Spinal cord (tissue), 4 donors: ENCODE results near the gene ANKRD39. TPM values are rescaled to one million over a fixed set of nuclear protein-coding genes. Genes with fewer than 3 reads are reported as not detected.

Source experiments
- polyA plus RNA-seq, 2 donors: library from polyadenylated mRNA; unstranded; fragments of 120-200 nt; gene quantifications; one replicate each; pipeline ENCODE4 v1.2.1, GENCODE V29; 2013; ENCODE audit not compliant: insufficient read length in 2 of 2
- small RNA-seq: library from RNA; depleted of rRNA; stranded (forward); fragments of <200 nt; gene quantifications from one replicate; pipeline ENCODE3, GENCODE V24; 2014; ENCODE audit warnings: low replicate concordance
- total RNA-seq, 2 donors: library from RNA; depleted of rRNA in 1 of 2; stranded (reverse); fragments of 120-200 nt in 1 of 2; fragments of >200 nt in 1 of 2; gene quantifications; one replicate each; pipeline versions ENCODE4 v1.2.3 to v1.2.4, GENCODE V29; 2013 to 2014

The ANKRD39 gene
- total and polyA plus RNA-seq, 4 donors, result 7.6 to 27.6 (median 18.3) TPM

Small RNA genes lying within 50 kb of the gene (small RNA-seq; reads per million reads assigned to genes)
- 0.12 reads per million for gene MIR3127

Other genes starting within 250 kb of the ANKRD39 start
- gene KANSL3, start 219.7 kb downstream of the ANKRD39 start, total RNA-seq, result 10 to 100 TPM; 31.2 to 43.6 TPM
- 10 to 100 TPM; 35.4 to 44.4 TPM for gene KANSL3, start 219.7 kb downstream of the ANKRD39 start, polyA plus RNA-seq
- under 1 TPM; 0.30 to 0.66 TPM for gene FER1L5, start 215.3 kb downstream of the ANKRD39 start, total RNA-seq
- under 1 TPM; 0.27 to 0.57 TPM for gene FER1L5, start 215.3 kb downstream of the ANKRD39 start, polyA plus RNA-seq
- 10 to 100 TPM; 29.7 to 34.0 TPM for gene LMAN2L, start 118.0 kb downstream of the ANKRD39 start, total RNA-seq
- 10 to 100 TPM; 26.7 to 33.6 TPM for gene LMAN2L, start 118.0 kb downstream of the ANKRD39 start, polyA plus RNA-seq
- gene CNNM4, start 97.1 kb downstream of the ANKRD39 start, total RNA-seq, result 1 to 10 TPM; 5.1 TPM
- gene CNNM4, start 97.1 kb downstream of the ANKRD39 start, polyA plus RNA-seq, result 10 to 100 TPM in 1 of 2 donors, 1 to 10 TPM in 1; 9.7 to 12.6 TPM
- 10 to 100 TPM; 10.2 to 14.0 TPM for gene CNNM3, start 41.7 kb downstream of the ANKRD39 start, total RNA-seq
- gene CNNM3, start 41.7 kb downstream of the ANKRD39 start, polyA plus RNA-seq, result 10 to 100 TPM; 37.0 to 51.5 TPM
- 1 to 10 TPM; 2.6 to 5.6 TPM for gene ANKRD23, start 14.0 kb downstream of the ANKRD39 start, total RNA-seq
- 10 to 100 TPM in 1 of 2 donors, 1 to 10 TPM in 1; 10.0 to 14.4 TPM for gene ANKRD23, start 14.0 kb downstream of the ANKRD39 start, polyA plus RNA-seq
- gene SEMA4C, start 12.1 kb upstream of the ANKRD39 start, total RNA-seq, result 10 to 100 TPM; 35.9 to 42.9 TPM
- gene SEMA4C, start 12.1 kb upstream of the ANKRD39 start, polyA plus RNA-seq, result 10 to 100 TPM; 71.8 to 84.0 TPM
- 1 to 10 TPM in 1 of 2 donors, under 1 TPM in 1; 0.83 to 1.4 TPM for gene FAM178B, start 128.6 kb upstream of the ANKRD39 start, total RNA-seq
- gene FAM178B, start 128.6 kb upstream of the ANKRD39 start, polyA plus RNA-seq, result 1 to 10 TPM; 4.4 to 6.9 TPM
- 10 to 100 TPM; 12.4 to 21.6 TPM for gene FAHD2B, start 236.9 kb upstream of the ANKRD39 start, total RNA-seq
- gene FAHD2B, start 236.9 kb upstream of the ANKRD39 start, polyA plus RNA-seq, result 10 to 100 TPM; 17.4 to 34.1 TPM